Hematopoietic multipotent progenitor cell treated with erythropoietin and hydrocortisone succinate and interleukin-3 and kit ligand, for 17 days (in vitro differentiated cells): ENCODE data around the gene EHBP1L1.

Experiments used
- DNase-seq: peaks from one replicate; pipeline ENCODE4 v3.0.0-alpha.2; 2015; ENCODE audit warnings: low spot score

The EHBP1L1 gene

GRCh38 chr11:65546217-65546958, 29.5 kb upstream of the EHBP1L1 start:
- peak; percentile 95 for DNase-seq

- no peak for DNase-seq
These were observed 28.3 kb upstream of the EHBP1L1 start for GRCh38 chr11:65547446-65548125.

GRCh38 chr11:65548395-65548794, 27.5 kb upstream of the EHBP1L1 start:
- no peak for DNase-seq

GRCh38 chr11:65549096-65549495, 26.8 kb upstream of the EHBP1L1 start:
- no peak for DNase-seq

GRCh38 chr11:65551572-65552387, 24.1 kb upstream of the EHBP1L1 start:
- DNase-seq, result peak; percentile 73

- DNase-seq, result no peak
These were observed 23.4 kb upstream of the EHBP1L1 start for GRCh38 chr11:65552388-65552951.

- DNase-seq, result peak; percentile 63
These were observed 22.4 kb upstream of the EHBP1L1 start for GRCh38 chr11:65553301-65554001.

GRCh38 chr11:65554057-65554818, 21.6 kb upstream of the EHBP1L1 start:
- DNase-seq, result no peak

- DNase-seq, result no peak
These were observed 20.9 kb upstream of the EHBP1L1 start for GRCh38 chr11:65554842-65555430.

GRCh38 chr11:65555693-65556231, 20.1 kb upstream of the EHBP1L1 start:
- DNase-seq, result no peak

- DNase-seq, result no peak
These were observed 19.2 kb upstream of the EHBP1L1 start for GRCh38 chr11:65556470-65557279.

GRCh38 chr11:65557280-65558001, 18.4 kb upstream of the EHBP1L1 start:
- DNase-seq, result no peak

- DNase-seq, result peak; percentile 83
These were observed 17.6 kb upstream of the EHBP1L1 start, which contains the start of gene LTBP3 for GRCh38 chr11:65558002-65558929. Gene LTBP3, minus strand, starts transcription at chr11:65558359. Its CDS starts 400 bp downstream, at chr11:65557959.

- no peak for DNase-seq
These were observed 16.8 kb upstream of the EHBP1L1 start for GRCh38 chr11:65558930-65559509.

GRCh38 chr11:65559535-65559934, 16.3 kb upstream of the EHBP1L1 start:
- no peak for DNase-seq

- peak; percentile 76 for DNase-seq
These were observed 15.8 kb upstream of the EHBP1L1 start for GRCh38 chr11:65559951-65560537.
